HL-60 (cell line): ENCODE results near the gene GALNT7.

Source experiments
- DNase-seq, 2 experiments: peaks; one replicate each; pipeline ENCODE4 v3.0.0-alpha.2; 2010 to 2020; ENCODE audit warnings: low read depth in 1 of 2, low spot score in 1 of 2
- H3K27ac ChIP-seq: fragments of 250-450 bp; sonication (Bioruptor Pico); replicated peaks from 2 replicates; pipeline ENCODE4 v1.5.1; 2020; ENCODE audit warnings: mild to moderate bottlenecking, moderate library complexity
- H3K27me3 ChIP-seq: fragments of 250-450 bp; sonication (Bioruptor Pico); 2 replicates; pipeline ENCODE4 v1.5.1; 2021; ENCODE audit warnings: mild to moderate bottlenecking, moderate library complexity; ENCODE audit not compliant: insufficient read depth, poor library complexity, severe bottlenecking
- H3K4me3 ChIP-seq: replicated peaks from 2 replicates; pipeline ENCODE4 v1.5.1; 2011; ENCODE audit warnings: mild to moderate bottlenecking, control low read depth, low read length; ENCODE audit not compliant: insufficient read depth
- GABPA ChIP-seq: IDR thresholded peaks from 2 replicates; pipeline ENCODE4 v1.6.1; 2012; ENCODE audit warnings: low read depth
- POLR2AphosphoS5 ChIP-seq: IDR thresholded peaks from 2 replicates; pipeline ENCODE4 v1.6.1; 2012; ENCODE audit warnings: low read depth
- SPI1 ChIP-seq: IDR thresholded peaks from 2 replicates; pipeline ENCODE4 v1.6.1; 2012; ENCODE audit warnings: low read depth, mild to moderate bottlenecking, borderline replicate concordance
- TF ChIP-seq, protein P1 (sequence below): IDR thresholded peaks from 2 replicates; pipeline ENCODE4 v1.6.1; 2012; ENCODE audit warnings: low read depth; ENCODE audit not compliant: insufficient replicate concordance
- TF ChIP-seq, protein P2 (sequence below): IDR thresholded peaks from one replicate; pipeline ENCODE4 v1.5.1; 2011; ENCODE audit warnings: low read length, control low read depth, inconsistent platforms; ENCODE audit not compliant: insufficient read depth

GALNT7 gene

DNA sequence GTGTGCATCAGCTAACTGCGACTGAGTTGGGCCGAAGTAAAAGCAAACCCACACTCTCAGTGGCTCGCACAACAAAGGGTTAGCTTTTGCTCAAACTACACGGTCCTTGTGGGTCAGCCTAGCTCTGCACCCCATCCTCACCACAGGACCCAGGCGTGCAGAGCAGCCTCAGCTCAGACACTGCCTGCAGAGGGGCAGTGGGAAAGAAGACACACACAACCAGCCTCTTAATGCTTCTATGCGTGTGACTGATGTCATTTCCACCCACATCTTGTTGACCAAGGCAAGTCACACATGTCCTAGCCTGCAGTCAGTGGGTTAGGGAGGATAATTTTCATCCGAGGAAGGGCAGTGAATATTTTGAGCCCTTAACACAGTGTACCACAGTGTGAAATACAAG is 125.1 kb downstream of the GALNT7 start:
- TF ChIP-seq, protein P1, sequence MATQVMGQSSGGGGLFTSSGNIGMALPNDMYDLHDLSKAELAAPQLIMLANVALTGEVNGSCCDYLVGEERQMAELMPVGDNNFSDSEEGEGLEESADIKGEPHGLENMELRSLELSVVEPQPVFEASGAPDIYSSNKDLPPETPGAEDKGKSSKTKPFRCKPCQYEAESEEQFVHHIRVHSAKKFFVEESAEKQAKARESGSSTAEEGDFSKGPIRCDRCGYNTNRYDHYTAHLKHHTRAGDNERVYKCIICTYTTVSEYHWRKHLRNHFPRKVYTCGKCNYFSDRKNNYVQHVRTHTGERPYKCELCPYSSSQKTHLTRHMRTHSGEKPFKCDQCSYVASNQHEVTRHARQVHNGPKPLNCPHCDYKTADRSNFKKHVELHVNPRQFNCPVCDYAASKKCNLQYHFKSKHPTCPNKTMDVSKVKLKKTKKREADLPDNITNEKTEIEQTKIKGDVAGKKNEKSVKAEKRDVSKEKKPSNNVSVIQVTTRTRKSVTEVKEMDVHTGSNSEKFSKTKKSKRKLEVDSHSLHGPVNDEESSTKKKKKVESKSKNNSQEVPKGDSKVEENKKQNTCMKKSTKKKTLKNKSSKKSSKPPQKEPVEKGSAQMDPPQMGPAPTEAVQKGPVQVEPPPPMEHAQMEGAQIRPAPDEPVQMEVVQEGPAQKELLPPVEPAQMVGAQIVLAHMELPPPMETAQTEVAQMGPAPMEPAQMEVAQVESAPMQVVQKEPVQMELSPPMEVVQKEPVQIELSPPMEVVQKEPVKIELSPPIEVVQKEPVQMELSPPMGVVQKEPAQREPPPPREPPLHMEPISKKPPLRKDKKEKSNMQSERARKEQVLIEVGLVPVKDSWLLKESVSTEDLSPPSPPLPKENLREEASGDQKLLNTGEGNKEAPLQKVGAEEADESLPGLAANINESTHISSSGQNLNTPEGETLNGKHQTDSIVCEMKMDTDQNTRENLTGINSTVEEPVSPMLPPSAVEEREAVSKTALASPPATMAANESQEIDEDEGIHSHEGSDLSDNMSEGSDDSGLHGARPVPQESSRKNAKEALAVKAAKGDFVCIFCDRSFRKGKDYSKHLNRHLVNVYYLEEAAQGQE = no peak
- TF ChIP-seq SPI1 (no peak), GABPA (no peak)
- Histone ChIP-seq H3K27ac (no peak overlapping the region), H3K4me3 (no peak overlapping the region), H3K27me3 (no peaks in the 10 kb centered on the region)
- no peak for DNase-seq

DNA sequence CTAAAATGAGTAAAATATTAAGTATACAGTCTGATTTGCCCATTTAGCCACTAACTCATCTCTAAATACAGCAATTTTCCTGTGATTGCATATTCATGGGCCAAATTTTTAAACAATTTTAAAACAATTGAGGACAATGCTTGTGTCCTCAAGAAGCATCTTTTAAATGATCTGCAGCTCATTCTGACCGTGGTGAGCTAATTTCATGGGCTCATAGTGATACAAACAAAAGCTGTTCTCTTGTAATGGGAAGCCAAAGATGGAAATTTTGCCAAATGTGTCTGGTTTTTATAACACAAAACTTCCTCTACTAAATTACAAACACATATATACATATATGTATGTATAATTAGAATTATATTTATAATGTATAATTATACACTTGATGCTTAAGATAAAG is 125.8 kb downstream of the GALNT7 start:
- Histone ChIP-seq H3K4me3 (no peak overlapping the region), H3K27ac (no peak overlapping the region), H3K27me3 (no peaks in the 10 kb centered on the region)
- no peak for DNase-seq
- TF ChIP-seq, protein P2, sequence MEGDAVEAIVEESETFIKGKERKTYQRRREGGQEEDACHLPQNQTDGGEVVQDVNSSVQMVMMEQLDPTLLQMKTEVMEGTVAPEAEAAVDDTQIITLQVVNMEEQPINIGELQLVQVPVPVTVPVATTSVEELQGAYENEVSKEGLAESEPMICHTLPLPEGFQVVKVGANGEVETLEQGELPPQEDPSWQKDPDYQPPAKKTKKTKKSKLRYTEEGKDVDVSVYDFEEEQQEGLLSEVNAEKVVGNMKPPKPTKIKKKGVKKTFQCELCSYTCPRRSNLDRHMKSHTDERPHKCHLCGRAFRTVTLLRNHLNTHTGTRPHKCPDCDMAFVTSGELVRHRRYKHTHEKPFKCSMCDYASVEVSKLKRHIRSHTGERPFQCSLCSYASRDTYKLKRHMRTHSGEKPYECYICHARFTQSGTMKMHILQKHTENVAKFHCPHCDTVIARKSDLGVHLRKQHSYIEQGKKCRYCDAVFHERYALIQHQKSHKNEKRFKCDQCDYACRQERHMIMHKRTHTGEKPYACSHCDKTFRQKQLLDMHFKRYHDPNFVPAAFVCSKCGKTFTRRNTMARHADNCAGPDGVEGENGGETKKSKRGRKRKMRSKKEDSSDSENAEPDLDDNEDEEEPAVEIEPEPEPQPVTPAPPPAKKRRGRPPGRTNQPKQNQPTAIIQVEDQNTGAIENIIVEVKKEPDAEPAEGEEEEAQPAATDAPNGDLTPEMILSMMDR = no peak
- TF ChIP-seq POLR2AphosphoS5 = no peak
- TF ChIP-seq SPI1 = no peak
- TF ChIP-seq GABPA = no peak
- TF ChIP-seq, protein P1 = no peak

DNA sequence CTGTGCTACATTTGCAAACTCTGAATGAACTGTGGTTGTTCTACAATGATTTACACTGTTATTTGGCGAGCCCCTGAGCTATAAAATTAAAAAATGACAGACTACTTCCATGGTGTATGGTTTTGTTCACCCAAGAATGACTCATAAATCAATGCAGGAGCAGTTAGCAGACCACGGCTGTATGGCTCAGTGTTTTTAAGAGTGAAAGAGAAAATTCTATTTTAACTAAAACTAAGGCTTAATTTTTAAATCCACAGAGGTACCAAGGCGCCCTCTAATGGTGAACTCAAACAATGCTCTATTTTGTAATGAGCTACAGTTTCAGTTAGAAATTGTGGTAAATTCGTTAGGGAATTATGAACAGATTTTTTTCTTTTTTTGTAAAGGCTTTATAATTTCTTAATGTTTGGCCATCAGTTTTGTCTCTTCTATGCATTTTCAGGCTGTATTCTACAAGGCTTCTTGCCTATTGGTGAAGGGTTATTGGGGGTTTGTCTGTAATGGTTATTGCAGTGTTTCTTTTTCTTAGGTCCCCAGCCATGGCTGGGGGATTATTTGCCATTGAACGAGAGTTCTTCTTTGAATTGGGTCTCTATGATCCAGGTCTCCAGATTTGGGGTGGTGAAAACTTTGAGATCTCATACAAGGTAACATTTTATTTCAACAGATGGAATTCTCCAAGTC is 133.0 kb downstream of the GALNT7 start:
- Histone ChIP-seq H3K27ac (peak overlapping the region; percentile 35; the same call in 1 of the 2 replicates), H3K27me3 (no peaks in the 10 kb centered on the region), H3K4me3 (no peak overlapping the region)
- peak in 1 of 2 experiments; percentile 26 for DNase-seq
- TF ChIP-seq POLR2AphosphoS5 (no peak), GABPA (no peak), SPI1 (no peak)
- TF ChIP-seq, protein P2 = peak; percentile 34
- TF ChIP-seq, protein P1 = no peak
